K562 (cell line): Measurements from ENCODE around the gene CHST1. TPM values are rescaled to one million over a fixed set of nuclear protein-coding genes. Genes with fewer than 3 reads are reported as not detected.

ENCODE experiments used
- ATAC-seq: fragments of 200-7000 bp; cut with Tn5 transposase; 3 replicates; pipeline ENCODE4 v1.9.1; 2020; ENCODE audit warnings: moderate library complexity
- BruUV-seq: library from RNA; stranded (reverse); fragments of 400-500 nt; replicated peaks from 2 replicates; lab custom pipeline; 2021; lab: Mats Ljungman, UMichigan
- CTCF ChIA-PET: fragments of 300-600 bp; formaldehyde crosslinking; extraction: SDS; loops from one replicate; lab custom pipeline; 2021; ENCODE audit warnings: low intra/inter-chr PET ratio; lab: Yijun Ruan, JAX
- POLR2A ChIA-PET: fragments of 300-600, 350-650 bp; sonication (Branson Sonifier 250); formaldehyde crosslinking; extraction: SDS; loops from one replicate; lab custom pipeline; 2021; ENCODE audit warnings: antibody characterized with exemption, inconsistent platforms; lab: Yijun Ruan, JAX
- DNase-seq, 4 experiments: peaks; one replicate each; pipeline versions ENCODE4 v3.0.0 to v3.0.0-alpha.2; 2011 to 2018; ENCODE audit warnings: low spot score in 3 of 4, mixed read lengths in 3 of 4; ENCODE audit errors: extremely low read depth in 1 of 4
- FAIRE-seq: peaks from 2 replicates; lab custom pipeline; 2011; peaks lifted over from hg19 to GRCh38; lab: Jason Lieb, UNC
- H2AFZ ChIP-seq: 2 replicates; pipeline ENCODE4 v1.6.0; 2011; ENCODE audit warnings: low read depth, low read length, control low read depth, inconsistent platforms
- H3K27ac ChIP-seq: fragments of 200-600 bp; 3 replicates; pipeline ENCODE4 v1.8.0; 2011; ENCODE audit warnings: low read depth, mild to moderate bottlenecking, control low read depth, inconsistent platforms, low read length, moderate library complexity, mixed read lengths; ENCODE audit errors: extremely low read depth
- H3K27me3 ChIP-seq, 2 experiments: fragments of 300-600 bp in 1 of 2; 2 replicates in 1 of 2; 3 replicates in 1 of 2; pipeline versions ENCODE4 v1.6.0 to v1.8.0; 2011; ENCODE audit warnings: inconsistent platforms in 2 of 2, low read length in 2 of 2, mild to moderate bottlenecking in 1 of 2, mixed read lengths in 1 of 2, moderate library complexity in 1 of 2; ENCODE audit not compliant: control insufficient read depth in 2 of 2, insufficient read depth in 2 of 2
- H3K36me3 ChIP-seq: fragments of 300-600 bp; 3 replicates; pipeline ENCODE4 v1.8.0; 2011; ENCODE audit warnings: mild to moderate bottlenecking, low read length, inconsistent platforms; ENCODE audit not compliant: control insufficient read depth, insufficient read depth
- H3K4me1 ChIP-seq, 2 experiments: fragments of 200-600 bp in 1 of 2; replicated peaks in 1 of 2; 2 replicates in 1 of 2; 3 replicates in 1 of 2; pipeline versions ENCODE4 v1.5.1 to v1.8.0; 2011; ENCODE audit warnings: inconsistent platforms in 2 of 2, low read length in 2 of 2, mild to moderate bottlenecking in 1 of 2, mixed read lengths in 1 of 2, moderate library complexity in 1 of 2; ENCODE audit not compliant: control insufficient read depth in 2 of 2, insufficient read depth in 2 of 2
- H3K4me2 ChIP-seq: 2 replicates; pipeline ENCODE4 v1.6.1; 2011; ENCODE audit warnings: low read length, control low read depth, inconsistent platforms, mixed read lengths; ENCODE audit not compliant: insufficient read depth
- H3K4me3 ChIP-seq: fragments of 200-600 bp; sonication (generic), shearing (Covaris generic); 2 replicates; pipeline ENCODE4 v1.5.1; 2016; ENCODE audit warnings: control low read depth, inconsistent platforms
- H3K79me2 ChIP-seq: fragments of 200-600 bp; 3 replicates; pipeline ENCODE4 v1.8.0; 2011; ENCODE audit warnings: low read length, inconsistent platforms; ENCODE audit not compliant: control insufficient read depth, insufficient read depth
- H3K9ac ChIP-seq, 2 experiments: 2 replicates each; pipeline versions ENCODE4 v1.6.0 to v1.6.1; 2011; ENCODE audit warnings: low read depth in 2 of 2, low read length in 2 of 2, control low read depth in 1 of 2, inconsistent platforms in 1 of 2, mild to moderate bottlenecking in 1 of 2, mixed read lengths in 1 of 2; ENCODE audit not compliant: insufficient read depth in 1 of 2
- H3K9me1 ChIP-seq: one replicate; pipeline ENCODE4 v1.6.0; 2011; ENCODE audit warnings: inconsistent platforms, mild to moderate bottlenecking, low read length, moderate library complexity; ENCODE audit not compliant: control insufficient read depth, insufficient read depth
- H3K9me3 ChIP-seq: replicated peaks from 2 replicates; pipeline ENCODE4 v1.5.1; 2011; ENCODE audit warnings: low read depth, low read length, inconsistent platforms; ENCODE audit not compliant: control insufficient read depth, insufficient read depth
- H4K20me1 ChIP-seq: replicated peaks from 2 replicates; pipeline ENCODE4 v1.6.1; 2011; ENCODE audit warnings: low read length, inconsistent platforms, mixed read lengths; ENCODE audit not compliant: control insufficient read depth, insufficient read depth
- ARNT ChIP-seq, 2 experiments: fragments of 450-650 bp; IDR thresholded peaks; 2 replicates each; pipeline ENCODE4 v1.6.1; 2016; ENCODE audit warnings: mild to moderate bottlenecking in 1 of 2
- BACH1 ChIP-seq: fragments of 200-800 bp; sonication (Bioruptor generic); IDR thresholded peaks from 2 replicates; pipeline ENCODE4 v1.6.1; 2016; ENCODE audit warnings: missing genetic modification characterization, missing compliant biosample characterization
- KLF13 ChIP-seq: fragments of 450-650 bp; IDR thresholded peaks from 2 replicates; pipeline ENCODE4 v1.6.1; 2016; ENCODE audit warnings: missing genetic modification characterization, low read depth, mild to moderate bottlenecking, missing compliant biosample characterization, moderate library complexity, borderline replicate concordance
- MAFG ChIP-seq: fragments of 450-650 bp; conservative IDR thresholded peaks from 2 replicates; pipeline ENCODE4 v1.6.1; 2016; ENCODE audit warnings: missing genetic modification characterization, missing compliant biosample characterization
- PPARD ChIP-seq: fragments of 250-450 bp; sonication (Bioruptor Pico); IDR thresholded peaks from 2 replicates; pipeline ENCODE4 v1.8.0; 2022; ENCODE audit warnings: inconsistent platforms, mild to moderate bottlenecking, moderate library complexity
- RBBP5 ChIP-seq: fragments of 200-600 bp; sonication (generic); IDR thresholded peaks from 2 replicates; pipeline ENCODE4 v1.6.1; 2012; ENCODE audit warnings: borderline replicate concordance, mild to moderate bottlenecking, low read length, control low read depth, inconsistent platforms; ENCODE audit not compliant: insufficient read depth, poor library complexity, severe bottlenecking
- RBM15 ChIP-seq: fragments of 200-400 bp; formaldehyde crosslinking; IDR thresholded peaks from 2 replicates; pipeline ENCODE4 v1.6.1; 2018; ENCODE audit warnings: mild to moderate bottlenecking, low read length, moderate library complexity; ENCODE audit not compliant: insufficient read depth
- VEZF1 ChIP-seq: fragments of 200-800 bp; sonication (Bioruptor generic); IDR thresholded peaks from 2 replicates; pipeline ENCODE4 v1.6.1; 2017; ENCODE audit warnings: missing genetic modification characterization, missing compliant biosample characterization
- ZC3H11A ChIP-seq: IDR thresholded peaks from 2 replicates; pipeline ENCODE4 v1.6.1; 2012; ENCODE audit warnings: low read depth, low read length, improper control_type of control experiment
- ZFX ChIP-seq: sonication (generic); formaldehyde crosslinking; IDR thresholded peaks from 2 replicates; pipeline ENCODE4 v1.8.0; 2022; ENCODE audit warnings: mild to moderate bottlenecking, missing genetic modification reagents, moderate library complexity
- ZKSCAN3 ChIP-seq: fragments of 250-450 bp; sonication (Bioruptor Pico); IDR thresholded peaks from 2 replicates; pipeline ENCODE4 v1.4.0; 2020
- ZNF507 ChIP-seq: conservative IDR thresholded peaks from 2 replicates; pipeline ENCODE4 v1.6.1; 2017; ENCODE audit warnings: missing genetic modification characterization, missing compliant biosample characterization
- ZNF740 ChIP-seq, 3 experiments: fragments of 200-800 bp in 1 of 3; sonication (Bioruptor generic) in 1 of 3; sonication (generic) in 1 of 3; formaldehyde crosslinking in 1 of 3; IDR thresholded peaks; 2 replicates each; pipeline versions ENCODE4 v1.6.1 to v1.8.0; 2016 to 2022; ENCODE audit warnings: mild to moderate bottlenecking in 2 of 3, missing compliant biosample characterization in 2 of 3, missing genetic modification characterization in 2 of 3, missing genetic modification reagents in 1 of 3
- ZNF785 ChIP-seq: fragments of 250-450 bp; sonication (Bioruptor Pico); IDR thresholded peaks from 2 replicates; pipeline ENCODE4 v1.4.0; 2020; ENCODE audit warnings: mild to moderate bottlenecking
- whole genome bisulfite sequencing: fragments of 100-300 bp; shearing (Covaris generic); methylation state at CpG from one replicate; pipeline ENCODE4 v1.1.6; 2016; ENCODE audit warnings: low coverage, mixed read lengths; ENCODE audit not compliant: insufficient coverage; ENCODE audit errors: missing lambda C conversion rate; 5-methylcytosine and 5-hydroxymethylcytosine counted together
- in situ Hi-C: fragments of 300-500 bp; cut with MboI; formaldehyde crosslinking; loops from 4 replicates; pipeline ENCODE4 v1.15.0; 2018; ENCODE audit warnings: inconsistent platforms, mixed read lengths
- intact Hi-C: fragments of 100-400 bp; cut with micrococcal nuclease; formaldehyde crosslinking; loops from 2 replicates; pipeline ENCODE4 v1.14.2; 2022
- polyA plus RNA-seq, 8 experiments: library from polyadenylated mRNA; depleted of rRNA in 4 of 8; stranded (reverse) in 5 of 8; unstranded in 3 of 8; fragments of >200 nt; fragmentation: Nextera tagmentation in 2 of 8; fragmentation: Illumina TruSeq in 1 of 8; extraction: Ambion mirVana in 2 of 8; extraction: Trizol in 1 of 8; gene quantifications; 2 replicates each; pipeline versions ENCODE4 v1.2.1 to v1.2.3, GENCODE V29; 2011 to 2014; ENCODE audit warnings: inconsistent platforms in 1 of 8, missing spikeins in 1 of 8
- total RNA-seq, 7 experiments: library from RNA; depleted of rRNA in 6 of 7; stranded (reverse); fragments of >200 nt in 6 of 7; fragmentation: Illumina TruSeq in 2 of 7; extraction: Trizol in 2 of 7; gene quantifications; 2 replicates each; pipeline versions ENCODE4 v1.2.1 to v1.2.3, GENCODE V29; 2011 to 2021; ENCODE audit warnings: low replicate concordance in 1 of 7

CHST1 gene
- total and polyA plus RNA-seq, 9 of the 15 experiments (the other 6 are each of a cell fraction or from before 2014, with no cell fraction given), result 0.04 to 0.32 (median 0.18) TPM; not detected in 4

GRCh38 chr11:45638051-45638450, 27.4 kb downstream of the CHST1 start:
- in situ Hi-C loops, result no loop called here
- Histone ChIP-seq H4K20me1 (no peaks in the 10 kb centered on the region), H3K9ac (no peak overlapping the region), H3K9me3 (no peaks in the 10 kb centered on the region), H3K36me3 (no peaks in the 10 kb centered on the region), H3K4me2 (no peak overlapping the region), H3K4me3 (no peak overlapping the region), H3K27me3 (peaks cover 0 to 12% of the 10 kb centered on the region in 2 experiments; a peak in 1 of 5 replicates), H3K9me1 (no peaks in the 10 kb centered on the region), H3K79me2 (no peaks in the 10 kb centered on the region), H2AFZ (no peak overlapping the region), H3K27ac (no peak overlapping the region), H3K4me1 (no peaks in the 10 kb centered on the region)
- FAIRE-seq, result no peak
- no TSS peak for BruUV-seq
- 0% methylated on average over 2 of the region's 2 CpGs for WGBS
- ChIA-PET CTCF (interaction anchor here (0.5 kb wide), 1 partner anchor 134 kb away, joined by 3 read pairs; no protein-coding TSS in a partner anchor), POLR2A (interaction anchor here (0.9 to 1.0 kb wide), 2 partner anchors 15 to 46 kb away, joined by 3 to 4 read pairs; no protein-coding TSS in a partner anchor)
- TF ChIP-seq BACH1 (tag) (no peak), ARNT (IDR thresholded peaks at IDR 0.05) (no peak), RBBP5 (no peak), ZC3H11A (no peak), ZKSCAN3 (no peak), RBM15 (no peak)
- no peak for DNase-seq
- intact Hi-C loops, result no loop called here
- ATAC-seq, result no peak

- H3K4me2 ChIP-seq, result no peak overlapping the region
- H3K4me1 ChIP-seq, result no peaks in the 10 kb centered on the region
- H3K27me3 ChIP-seq, result no peaks in the 10 kb centered on the region
- no peak overlapping the region for H3K27ac ChIP-seq
- H3K36me3 ChIP-seq, result no peaks in the 10 kb centered on the region
- FAIRE-seq, result no peak
- CTCF ChIA-PET, result no interaction called here
- 5% methylated on average over 1 of the region's 1 CpG for WGBS
- no peak overlapping the region for H3K9ac ChIP-seq
- intact Hi-C loops (no loop called here), in situ Hi-C loops (no loop called here)
- no peaks in the 10 kb centered on the region for H3K79me2 ChIP-seq
- no TSS peak for BruUV-seq
- POLR2A ChIA-PET, result no interaction called here
- H3K4me3 ChIP-seq, result no peak overlapping the region
- H3K9me3 ChIP-seq, result no peaks in the 10 kb centered on the region
- DNase-seq, result no peak
- no peaks in the 10 kb centered on the region for H4K20me1 ChIP-seq
- ATAC-seq, result no peak
- no peaks in the 10 kb centered on the region for H3K9me1 ChIP-seq
- H2AFZ ChIP-seq, result no peak overlapping the region
- no peak for TF ChIP-seq PPARD (CRISPR knock-in tag)
- no peak for TF ChIP-seq VEZF1
- TF ChIP-seq ZNF740 (CRISPR knock-in tag; IDR thresholded peaks at IDR 0.05), result no peak
- no peak for TF ChIP-seq ZNF740 (tag; IDR thresholded peaks at IDR 0.05)
- TF ChIP-seq MAFG (tag), result no peak
- no peak for TF ChIP-seq ZFX (CRISPR knock-in tag)
- no peak for TF ChIP-seq ZNF507 (tag)
- TF ChIP-seq ZNF785, result no peak
- TF ChIP-seq KLF13 (tag), result no peak
Observed at GRCh38 chr11:45635907-45636306, 29.5 kb downstream of the CHST1 start.
